Amniotic stem cell (primary cell): ENCODE results near the gene GLCCI1.

Experiments used
- DNase-seq: peaks from one replicate; lab custom pipeline; 2025; lab: John Stamatoyannopoulos, UW

The GLCCI1 gene

DNA sequence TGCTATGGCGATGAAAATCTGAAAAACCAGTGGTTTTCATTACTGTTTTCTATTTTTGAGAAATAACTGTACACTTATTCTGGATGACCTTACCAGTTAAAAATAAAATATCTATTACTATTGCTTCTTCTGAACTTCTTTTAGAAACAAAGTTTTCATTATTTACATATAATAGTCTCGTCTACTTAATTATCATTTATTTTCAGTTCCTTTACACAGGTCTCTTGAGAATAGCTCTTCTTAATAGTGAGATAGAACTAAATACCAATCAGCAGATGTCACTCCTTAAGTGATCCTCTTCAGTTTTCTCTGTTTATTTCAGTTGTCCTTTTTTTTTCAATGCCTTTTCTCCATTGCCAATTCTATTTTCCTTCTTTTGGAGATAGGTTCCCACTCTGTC lies 4.3 kb upstream of the GLCCI1 start:
- DNase-seq, result no peak

DNA sequence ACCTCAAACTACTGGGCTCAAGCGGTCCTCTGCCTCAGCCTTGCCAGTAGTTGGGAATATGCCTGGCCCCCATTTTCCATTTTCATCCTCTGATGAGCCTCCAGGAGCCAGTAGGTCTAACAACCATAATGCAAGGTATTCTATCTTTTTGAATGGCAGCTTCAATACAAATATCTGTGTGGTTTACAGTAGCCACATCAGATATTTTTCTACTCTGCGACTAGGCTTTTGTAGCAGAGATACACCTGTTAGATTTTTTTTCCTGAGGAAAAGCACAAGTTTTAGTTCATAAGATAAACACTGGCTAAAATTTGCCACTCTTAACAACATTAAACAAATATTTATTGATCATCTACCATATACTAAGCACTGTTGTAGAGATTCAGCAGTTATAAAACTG lies 3.9 kb upstream of the GLCCI1 start:
- DNase-seq, result no peak

DNA sequence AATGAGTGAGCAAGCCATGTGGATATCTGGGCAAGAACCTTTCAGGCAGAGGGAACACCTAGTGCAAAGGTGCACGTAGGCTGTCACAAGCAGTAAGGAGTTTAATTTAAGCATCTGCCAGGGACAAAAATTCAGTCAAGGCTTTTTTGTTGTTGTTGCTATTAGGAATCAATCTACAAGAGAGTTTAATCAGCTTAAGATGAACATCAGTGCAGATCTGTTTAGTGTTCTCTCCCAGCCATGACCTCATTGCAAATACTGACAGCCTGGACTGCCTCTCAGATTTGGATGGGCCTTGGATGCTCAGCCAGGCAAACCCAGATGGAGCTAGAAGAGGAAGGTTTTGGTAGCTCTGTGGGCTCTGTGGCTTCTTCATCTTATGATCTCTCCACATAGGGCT lies 3.3 kb upstream of the GLCCI1 start:
- DNase-seq, result no peak

DNA sequence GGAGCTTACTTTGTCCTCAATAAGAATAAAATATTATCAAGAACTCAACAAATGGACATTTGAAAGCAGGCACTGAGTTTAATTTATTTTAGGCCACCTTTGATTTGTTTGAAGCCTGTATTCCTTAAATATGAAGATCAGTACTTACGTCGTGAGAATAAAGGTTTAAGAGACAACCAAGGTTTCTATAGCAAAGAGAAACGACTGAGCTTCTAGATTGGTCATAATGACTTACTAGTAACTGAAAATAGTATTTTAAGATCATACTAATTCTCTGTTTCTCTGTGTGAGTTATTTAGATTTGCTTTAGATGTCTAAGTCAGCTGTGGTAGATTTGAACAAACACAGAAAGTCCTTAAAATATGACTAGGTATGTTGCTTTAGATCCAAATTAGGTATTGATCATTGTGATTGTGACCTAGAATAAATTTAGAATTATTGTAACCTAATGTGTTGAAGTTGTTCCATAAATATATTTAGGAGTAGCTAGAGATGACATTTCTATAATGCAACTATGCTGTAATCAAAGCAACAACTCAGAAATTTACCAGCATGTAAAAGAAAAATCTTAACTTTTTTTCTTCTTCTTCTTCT lies 2.4 kb upstream of the GLCCI1 start:
- no peak for DNase-seq

DNA sequence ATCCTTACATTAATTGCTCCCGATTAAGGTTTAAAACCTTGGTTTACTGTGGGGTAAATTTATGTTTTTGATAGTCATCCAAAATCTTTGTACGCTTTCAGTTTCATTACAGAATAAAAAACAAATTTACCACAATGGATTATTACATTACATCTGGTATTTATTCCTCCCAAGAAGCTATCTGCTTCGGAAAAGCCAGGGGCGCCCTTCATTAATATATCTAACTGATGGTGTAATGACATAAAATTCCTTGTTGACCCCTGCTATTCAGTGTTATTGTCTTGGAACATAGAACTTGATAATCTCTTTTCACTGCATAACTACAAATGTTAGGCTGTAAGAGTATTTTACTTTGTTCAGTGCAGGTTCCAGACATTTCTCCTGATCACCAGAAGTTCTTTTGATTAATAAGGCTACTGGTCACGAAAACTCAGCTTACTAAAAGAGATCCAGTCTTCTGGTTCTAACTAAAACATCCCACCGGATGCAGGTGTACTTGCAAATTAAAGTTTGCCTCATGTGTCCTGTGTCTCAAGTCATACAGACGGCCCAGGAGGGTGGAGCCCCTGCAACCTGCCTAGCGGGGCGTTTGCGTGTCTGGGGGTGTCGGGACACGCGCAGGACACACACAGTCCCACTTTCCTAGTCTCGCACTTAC lies 581 bp upstream of the GLCCI1 start:
- DNase-seq, result no peak

DNA sequence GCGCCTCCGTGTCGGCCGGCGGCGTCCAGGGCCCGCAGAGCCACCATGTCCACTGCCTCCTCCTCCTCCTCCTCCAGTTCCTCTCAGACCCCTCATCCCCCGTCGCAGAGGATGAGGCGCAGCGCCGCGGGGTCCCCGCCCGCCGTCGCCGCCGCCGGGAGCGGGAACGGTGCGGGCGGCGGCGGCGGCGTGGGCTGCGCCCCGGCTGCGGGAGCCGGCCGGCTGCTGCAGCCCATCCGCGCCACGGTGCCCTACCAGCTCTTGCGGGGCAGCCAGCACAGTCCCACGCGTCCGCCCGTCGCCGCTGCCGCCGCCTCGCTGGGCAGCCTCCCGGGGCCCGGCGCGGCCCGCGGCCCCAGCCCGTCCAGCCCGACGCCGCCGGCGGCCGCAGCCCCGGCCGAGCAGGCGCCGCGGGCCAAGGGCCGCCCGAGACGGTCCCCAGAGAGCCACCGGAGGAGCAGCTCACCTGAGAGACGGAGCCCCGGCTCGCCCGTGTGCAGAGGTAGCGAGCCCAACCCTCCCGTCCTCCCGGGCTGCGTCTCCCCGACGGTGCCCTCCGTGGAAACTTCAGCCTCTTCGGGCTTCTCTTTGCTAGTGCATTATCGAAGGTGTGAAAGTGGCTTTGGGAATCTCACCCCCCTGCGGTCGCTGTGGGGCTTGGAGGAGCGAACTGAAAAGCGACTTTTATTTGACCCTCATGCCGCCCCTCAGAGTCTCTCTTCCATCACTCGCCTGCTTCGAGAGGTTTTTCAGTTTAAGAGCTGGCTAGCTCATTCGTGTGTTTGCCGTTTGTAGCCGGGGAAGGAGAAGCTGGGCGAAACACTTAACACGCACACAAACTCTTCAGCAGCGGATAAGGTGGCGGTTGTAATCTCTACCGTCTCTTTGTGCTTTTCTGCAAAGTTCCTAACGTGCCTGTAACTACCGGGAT lies 975 bp downstream of the GLCCI1 start:
- DNase-seq, result no peak

DNA sequence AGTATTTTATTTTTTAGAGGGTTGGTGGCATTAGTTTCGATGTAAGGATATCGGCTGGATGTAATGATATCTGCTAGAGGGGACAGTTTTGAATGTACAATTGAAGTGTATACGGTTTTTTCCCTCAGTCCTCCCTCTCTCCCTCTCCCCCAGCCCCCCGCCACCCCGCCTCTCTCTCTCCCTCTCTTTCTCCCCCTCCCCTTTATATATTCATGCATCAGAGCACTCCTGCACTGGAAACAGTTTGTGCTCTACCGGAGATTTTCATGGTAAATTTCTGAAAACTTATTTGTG lies 1.6 kb downstream of the GLCCI1 start:
- no peak for DNase-seq

DNA sequence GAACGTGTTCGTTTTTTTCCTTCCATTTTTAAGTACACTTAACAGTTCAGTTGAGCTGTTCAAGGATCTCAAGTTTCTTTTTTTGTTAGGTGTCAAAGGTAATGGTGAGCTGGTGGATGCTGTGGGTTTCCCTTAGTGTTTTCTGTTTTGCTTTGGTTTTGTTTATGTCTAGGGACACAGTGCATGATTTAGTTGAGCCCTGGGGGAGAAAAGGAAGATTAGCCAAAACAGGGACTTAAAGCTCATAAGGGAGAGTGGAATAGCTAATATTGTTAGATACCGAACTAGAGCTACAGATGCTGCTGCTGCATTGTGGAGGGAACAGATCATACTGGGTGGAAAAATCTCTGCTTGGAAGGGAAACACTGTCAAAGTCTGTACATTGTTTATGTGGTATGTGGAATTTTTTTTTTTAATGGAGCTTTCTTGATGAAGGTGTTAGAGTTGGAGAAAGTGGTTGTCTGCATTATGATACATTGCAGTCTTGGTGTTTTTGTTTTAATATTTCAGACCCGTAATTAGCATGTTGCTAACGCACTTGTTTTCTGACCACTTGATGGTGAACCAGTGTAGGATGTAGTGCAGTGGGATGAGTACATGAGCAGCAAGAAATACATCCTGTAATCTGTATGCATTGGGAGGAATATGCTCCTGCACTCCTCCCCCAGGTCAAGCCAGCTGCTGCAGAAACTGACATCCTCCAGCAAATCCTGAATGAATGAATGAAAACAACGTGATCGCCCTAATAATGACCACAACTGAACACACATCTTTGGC lies 2.1 kb downstream of the GLCCI1 start:
- no peak for DNase-seq

DNA sequence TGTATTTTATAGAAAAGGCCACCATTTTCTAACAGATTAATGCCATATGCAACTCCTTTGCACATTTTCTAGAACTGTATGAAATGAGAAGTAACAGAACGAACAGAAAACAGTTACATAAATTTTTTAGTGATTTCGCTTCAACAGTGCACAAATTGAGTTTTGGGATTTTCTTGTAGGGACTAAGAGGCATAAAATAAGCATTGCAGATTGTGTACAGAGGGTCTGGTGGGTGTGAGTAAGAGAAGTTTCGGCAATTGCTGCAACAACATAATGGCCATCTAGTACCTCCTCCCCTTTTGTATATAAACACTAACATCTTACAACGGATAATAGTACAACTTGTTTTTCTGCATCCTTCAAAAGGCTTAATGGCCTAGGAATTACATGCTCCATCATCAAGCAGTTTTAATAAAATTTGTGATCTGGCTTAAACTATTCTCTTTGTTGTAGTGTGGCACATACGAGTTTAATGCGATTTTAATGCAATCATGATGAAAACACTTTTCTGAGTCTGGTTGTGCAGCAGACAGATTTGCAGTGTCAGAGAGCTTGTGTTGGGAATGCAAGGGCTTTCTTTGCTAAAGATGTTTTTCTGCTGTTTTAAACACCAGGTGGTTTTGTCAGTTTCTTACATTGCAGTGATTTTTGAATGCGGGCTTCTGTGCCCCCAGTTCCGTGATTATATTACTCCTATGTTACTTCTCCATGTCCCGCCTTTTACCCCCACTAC lies 2.9 kb downstream of the GLCCI1 start:
- DNase-seq, result no peak

DNA sequence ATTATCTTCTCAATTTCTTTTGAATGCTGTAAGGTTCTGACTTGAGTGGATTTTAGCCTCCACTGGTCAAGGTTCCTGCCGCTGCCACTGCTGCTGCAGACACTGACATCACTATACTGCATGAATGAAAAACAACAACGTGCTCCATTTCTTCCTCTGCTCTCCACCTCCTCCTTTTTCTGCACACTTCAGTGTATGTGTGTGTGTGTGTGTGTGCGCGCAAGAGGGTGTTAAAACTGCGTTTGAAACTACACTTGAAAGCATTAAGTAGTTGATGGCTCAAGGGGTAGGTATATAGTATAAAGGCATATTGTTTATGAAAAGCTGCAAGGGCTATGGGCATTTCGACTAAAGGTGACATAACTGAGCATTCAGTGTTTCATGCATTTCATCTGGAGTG lies 3.5 kb downstream of the GLCCI1 start:
- no peak for DNase-seq

DNA sequence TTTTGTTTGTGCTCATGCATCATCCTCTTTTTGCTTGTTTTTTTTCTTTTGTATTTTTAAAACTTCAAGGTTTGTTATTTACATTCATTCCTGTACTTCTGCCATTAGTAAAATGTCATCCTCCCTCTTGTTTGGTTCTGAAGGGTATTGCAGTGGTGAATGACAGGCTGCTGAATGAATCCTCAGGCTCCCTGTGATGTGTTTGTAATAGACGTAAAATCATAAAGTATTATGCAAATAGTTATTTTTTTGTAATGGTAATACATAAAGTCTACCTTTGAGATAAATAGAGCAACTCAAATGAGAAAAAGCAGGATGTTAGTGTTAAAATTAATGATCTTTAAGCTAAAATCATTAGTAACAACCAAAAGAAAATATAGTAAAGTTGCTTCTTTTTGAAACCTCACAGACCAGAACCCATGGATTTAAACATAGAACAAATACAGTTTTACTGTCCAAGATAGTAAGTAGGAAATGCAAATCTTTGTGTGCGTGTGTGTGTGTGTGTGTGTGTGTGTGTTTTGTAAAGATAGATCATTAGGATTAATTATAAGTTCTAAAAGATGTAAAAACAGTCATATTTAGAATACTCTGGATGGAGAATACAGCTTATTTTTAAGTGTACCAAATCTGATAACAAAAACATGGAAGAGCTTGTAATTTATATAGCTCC lies 4.5 kb downstream of the GLCCI1 start:
- DNase-seq, result no peak

DNA sequence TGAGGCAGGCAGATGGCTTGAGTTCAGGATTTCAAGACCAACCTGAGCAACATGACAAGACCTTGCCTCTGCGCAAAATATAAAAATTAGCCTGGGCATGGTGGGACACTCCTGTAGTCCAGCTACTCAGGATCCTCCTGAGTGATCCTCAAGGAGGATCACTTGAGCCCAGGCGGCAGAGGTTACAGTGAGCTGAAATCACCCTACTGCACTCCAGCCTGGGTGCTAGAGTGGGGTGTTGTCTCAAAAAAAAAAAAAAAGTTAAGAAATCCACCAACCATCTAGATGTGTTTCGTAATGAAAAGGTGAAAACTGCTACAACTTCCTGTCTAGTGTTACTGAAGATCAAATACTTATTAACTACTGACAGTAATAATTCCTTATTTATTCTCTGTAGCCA lies 8.1 kb downstream of the GLCCI1 start:
- no peak for DNase-seq

DNA sequence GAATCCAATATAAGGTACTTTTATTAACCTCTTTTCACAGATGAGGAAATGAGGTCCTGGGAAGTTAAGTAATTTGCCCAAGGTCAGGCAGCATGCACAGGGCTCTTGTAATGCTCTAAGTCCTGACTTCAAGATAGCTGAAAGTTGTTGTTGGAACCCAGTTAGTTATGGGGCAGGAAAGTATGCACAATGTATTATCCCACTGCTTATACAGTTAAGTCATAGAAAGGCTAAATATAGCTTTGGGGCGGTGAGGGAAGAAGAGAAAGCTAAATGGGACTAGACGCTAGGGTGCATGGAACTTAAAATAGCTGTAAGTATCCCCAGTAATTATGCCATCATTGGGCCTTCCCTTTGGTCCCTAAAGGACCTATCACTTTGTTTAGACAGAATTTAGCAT lies 9.2 kb downstream of the GLCCI1 start:
- DNase-seq, result no peak

DNA sequence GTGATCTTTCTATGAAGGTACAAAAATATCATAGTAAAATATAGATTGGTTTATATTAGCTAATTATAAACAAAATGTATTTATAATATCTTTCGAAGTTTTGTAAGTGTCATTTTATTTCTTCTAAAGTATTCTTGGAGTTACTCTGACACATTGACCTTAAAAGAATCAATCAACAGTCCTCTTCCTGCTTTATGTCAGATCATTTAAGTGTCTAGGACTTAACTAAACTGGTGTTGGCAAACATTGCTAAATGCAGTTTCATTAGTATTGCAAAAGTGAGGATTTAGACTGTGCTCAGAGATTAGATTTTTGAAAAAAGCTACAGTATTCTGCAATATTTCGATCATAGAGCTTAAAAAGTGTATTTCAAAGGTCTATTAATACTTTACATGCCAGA lies 10.3 kb downstream of the GLCCI1 start:
- DNase-seq, result no peak

DNA sequence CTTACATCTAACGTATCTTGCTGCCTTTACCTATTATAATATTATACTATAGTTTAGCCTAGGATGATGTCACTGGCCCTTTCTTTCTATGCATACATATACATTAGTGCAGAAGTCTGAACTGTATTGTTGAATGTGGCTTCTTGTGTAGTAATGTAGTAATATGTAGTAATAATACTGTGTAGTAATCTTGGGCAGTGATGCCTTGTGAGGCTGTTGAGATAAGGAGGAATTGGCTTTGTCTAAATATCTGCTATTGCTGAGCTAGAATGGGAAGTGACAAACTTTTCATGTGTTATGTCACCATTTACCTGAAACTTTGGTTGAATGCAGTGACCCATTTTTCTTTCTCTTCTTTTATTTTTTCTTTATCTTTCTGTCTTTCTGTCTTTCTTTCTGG lies 11.0 kb downstream of the GLCCI1 start:
- no peak for DNase-seq

DNA sequence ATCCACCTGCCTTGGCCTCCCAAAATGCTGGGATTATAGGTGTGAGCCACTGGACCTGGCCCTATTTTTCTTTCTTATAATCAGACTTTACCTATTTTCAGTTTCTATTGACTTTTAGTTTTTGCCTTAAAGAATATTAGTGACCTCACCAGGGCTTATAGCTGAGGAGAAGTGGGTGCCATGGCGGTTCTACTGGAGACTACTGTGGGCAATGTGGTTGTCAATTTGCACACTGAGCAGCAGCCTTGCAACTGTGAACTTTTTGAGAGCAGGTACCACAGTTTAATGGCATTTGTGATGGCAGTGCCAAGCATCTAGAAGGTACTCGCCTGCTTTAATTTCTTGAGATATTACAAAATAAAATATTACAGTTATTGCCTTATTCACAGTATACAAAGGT lies 11.5 kb downstream of the GLCCI1 start:
- DNase-seq, result no peak

DNA sequence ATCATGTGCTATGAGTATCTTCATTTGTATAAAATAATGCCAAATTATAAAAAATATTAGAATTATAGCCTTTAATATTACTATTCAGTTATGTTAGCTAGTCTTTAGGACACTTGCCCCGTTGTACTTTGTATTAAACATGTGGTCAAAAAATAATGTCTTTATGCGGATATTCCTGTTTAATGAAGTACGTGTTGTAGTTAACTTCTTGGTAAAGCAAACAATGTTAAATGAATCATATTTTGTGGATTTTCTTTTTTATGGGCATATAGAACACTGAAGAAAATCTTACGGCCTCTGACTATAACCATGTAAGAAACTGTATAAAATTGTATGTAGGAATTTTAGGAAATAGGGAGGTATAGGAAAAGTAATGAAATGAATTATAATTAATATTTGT lies 14.3 kb downstream of the GLCCI1 start:
- DNase-seq, result no peak

DNA sequence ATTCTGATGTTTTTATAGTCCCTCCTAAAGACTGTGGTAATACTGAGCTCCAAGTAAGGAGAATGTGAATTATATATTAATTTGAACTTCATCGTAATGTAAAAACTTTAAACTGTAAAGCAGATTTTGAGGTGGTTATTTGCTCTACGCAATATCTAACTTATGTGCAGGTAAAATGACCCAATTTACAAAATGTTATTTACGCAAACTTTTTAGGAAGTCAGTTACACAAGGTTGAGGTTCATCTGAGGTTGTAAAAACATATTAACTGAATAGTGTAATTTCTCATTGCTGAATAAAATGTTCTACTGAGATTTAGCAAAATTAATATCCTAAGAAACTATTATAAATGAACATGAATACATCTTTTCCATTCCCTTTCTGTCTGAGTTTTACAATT lies 15.8 kb downstream of the GLCCI1 start:
- DNase-seq, result no peak

DNA sequence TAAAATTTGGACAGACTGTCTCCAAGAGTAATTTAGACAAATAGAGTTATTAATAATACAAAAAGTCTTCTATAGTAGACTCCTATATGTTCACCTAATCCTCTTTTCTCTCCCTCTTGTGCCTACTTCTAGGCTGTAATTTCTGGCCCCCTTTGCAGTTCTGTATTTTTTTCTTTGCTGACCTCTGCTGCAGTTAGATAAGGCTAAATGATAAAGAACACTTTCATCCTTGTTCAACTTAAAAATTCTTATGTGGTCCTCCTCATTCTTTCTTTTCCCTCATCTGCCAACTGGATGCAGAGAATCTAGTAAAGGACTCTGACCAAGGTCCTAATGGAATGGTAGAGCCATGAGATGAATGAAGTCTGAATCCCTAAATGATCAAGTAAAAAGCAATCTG lies 20.1 kb downstream of the GLCCI1 start:
- no peak for DNase-seq

DNA sequence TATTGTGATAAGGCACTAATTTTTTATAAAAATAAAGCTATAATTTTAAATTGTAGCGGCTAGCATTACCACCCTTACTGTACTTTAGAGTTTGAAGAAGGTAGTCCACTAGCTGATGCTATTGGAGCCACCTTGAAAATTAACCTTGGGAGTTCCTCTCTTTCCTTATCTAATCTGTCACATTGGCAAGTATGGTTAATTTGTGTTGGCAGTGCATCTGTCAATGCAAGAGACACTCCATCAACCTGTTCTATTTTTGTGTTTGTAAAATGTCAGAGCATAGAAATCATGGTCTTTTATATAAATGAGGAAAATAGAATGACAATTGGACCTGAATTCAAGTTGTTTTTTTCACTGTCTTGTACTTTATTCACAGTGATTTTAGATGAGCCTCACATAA lies 20.5 kb downstream of the GLCCI1 start:
- no peak for DNase-seq

DNA sequence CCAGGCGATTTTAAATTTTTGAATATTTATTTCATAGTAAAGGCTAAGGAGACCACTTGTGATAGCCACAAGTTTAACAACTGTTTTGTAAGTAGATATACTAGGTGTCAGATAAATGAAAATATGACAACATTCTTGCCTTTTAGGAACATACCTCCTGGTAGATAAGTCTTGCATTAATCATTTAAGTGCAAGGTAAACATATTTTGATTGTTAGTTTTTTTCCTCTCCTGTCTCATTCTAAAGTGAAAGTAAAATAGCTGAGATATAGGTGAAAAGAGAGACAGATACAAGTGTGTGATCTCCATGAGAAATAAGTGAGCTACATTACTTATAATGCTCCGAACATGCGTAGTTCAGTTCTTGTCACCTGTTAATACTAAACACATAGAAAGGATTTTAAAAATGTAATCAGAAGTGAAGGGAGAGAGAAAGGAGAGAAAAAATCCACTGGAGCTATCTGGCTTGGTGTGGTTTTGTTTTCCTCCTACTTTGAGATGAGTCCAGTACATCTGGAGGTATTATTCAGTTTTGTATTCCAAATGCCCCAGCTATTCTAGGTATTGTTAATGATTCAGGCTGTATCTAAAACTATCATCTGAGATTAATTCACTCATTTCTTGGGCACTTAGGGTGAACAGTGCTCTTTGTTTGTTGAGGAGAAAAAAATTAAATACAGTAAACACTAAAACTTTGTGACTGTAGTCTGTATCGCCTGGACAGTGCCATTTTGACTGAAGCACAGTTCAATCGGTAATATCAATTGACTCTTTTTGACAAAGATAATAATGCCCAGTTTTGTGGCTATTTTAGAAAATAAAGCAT lies 21.2 kb downstream of the GLCCI1 start:
- DNase-seq, result no peak
